SK-N-MC (cell line): ENCODE data around the gene ROCK2.

Source experiments
- EZH2 ChIP-seq: fragments of 200-600 bp; sonication (generic); IDR thresholded peaks from one replicate; pipeline ENCODE4 v1.6.1; 2017; ENCODE audit warnings: antibody characterized with exemption
- FOXP2 ChIP-seq: optimal IDR thresholded peaks from 2 replicates; pipeline ENCODE3; 2011; ENCODE audit warnings: mild to moderate bottlenecking, moderate library complexity; ENCODE audit not compliant: insufficient read depth; ENCODE audit errors: extremely low read length, control extremely low read depth
- POLR2AphosphoS5 ChIP-seq: IDR thresholded peaks from 2 replicates; pipeline ENCODE4 v1.6.1; 2012; ENCODE audit warnings: mild to moderate bottlenecking, low read depth, low read length, borderline replicate concordance

GRCh38 chr2:11152591-11152990 lies 191.8 kb downstream of the ROCK2 start:
- TF ChIP-seq POLR2AphosphoS5 = no peak
- TF ChIP-seq EZH2 = no peak
- no peak for TF ChIP-seq FOXP2
